Spleen (tissue), 11 donors: ENCODE data around the gene PLSCR4. TPM values are rescaled to one million over a fixed set of nuclear protein-coding genes. Genes with fewer than 3 reads are reported as not detected.
A peak's percentile ranks its signal among the peaks of the same experiment; 100 is the strongest.

Source experiments
- DNase-seq: peaks from one replicate; pipeline ENCODE4 v3.0.0-alpha.2; 2020
- H3K27ac ChIP-seq, 8 donors: fragments of 200-600 bp; sonication (generic) in 7 of 8; 1 replicate in 4 of 8; 2 replicates in 4 of 8; pipeline versions ENCODE4 v1.5.0 to v1.8.0; 2016 to 2021; ENCODE audit warnings: inconsistent platforms in 4 of 8, mild to moderate bottlenecking in 4 of 8, moderate library complexity in 1 of 8
- H3K27me3 ChIP-seq, 7 donors: fragments of 200-600 bp; sonication (generic) in 6 of 7; replicated peaks in 1 of 7; 1 replicate in 4 of 7; 2 replicates in 3 of 7; pipeline versions ENCODE4 v1.5.0 to v1.8.0; 2016 to 2021; ENCODE audit warnings: inconsistent platforms in 3 of 7, mild to moderate bottlenecking in 1 of 7
- H3K36me3 ChIP-seq, 6 donors: fragments of 200-600 bp; sonication (generic) in 5 of 6; 1 replicate in 4 of 6; 2 replicates in 2 of 6; pipeline versions ENCODE4 v1.5.0 to v1.8.0; 2016 to 2021; ENCODE audit warnings: inconsistent platforms in 2 of 6
- H3K4me1 ChIP-seq, 6 donors: fragments of 200-600 bp; sonication (generic) in 5 of 6; 1 replicate in 3 of 6; 2 replicates in 3 of 6; pipeline versions ENCODE4 v1.5.0 to v1.8.0; 2016 to 2021; ENCODE audit warnings: inconsistent platforms in 3 of 6
- H3K4me3 ChIP-seq, 8 donors: fragments of 200-600 bp; sonication (generic) in 7 of 8; 1 replicate in 4 of 8; 2 replicates in 4 of 8; pipeline versions ENCODE4 v1.5.0 to v1.8.0; 2016 to 2021; ENCODE audit warnings: inconsistent platforms in 4 of 8, mild to moderate bottlenecking in 4 of 8, moderate library complexity in 2 of 8
- H3K9me3 ChIP-seq, 8 donors: fragments of 200-600 bp; sonication (generic) in 7 of 8; 1 replicate in 4 of 8; 2 replicates in 4 of 8; pipeline versions ENCODE4 v1.5.0 to v1.8.0; 2016 to 2021; ENCODE audit warnings: inconsistent platforms in 4 of 8
- POLR2A ChIP-seq, 3 donors: fragments of 450-650 bp; IDR thresholded peaks; one replicate each; pipeline ENCODE4 v1.5.1; 2017; ENCODE audit warnings: antibody characterized with exemption in 3 of 3, mild to moderate bottlenecking in 1 of 3
- POLR2AphosphoS5 ChIP-seq, 3 donors: sonication (generic); formaldehyde crosslinking; IDR thresholded peaks; one replicate each; pipeline ENCODE4 v1.5.1; 2017; ENCODE audit warnings: antibody characterized with exemption in 3 of 3
- WGBS, 5 donors: extraction: QIAGEN DNeasy Blood & Tissue Kit in 3 of 5; methylation state at CpG; one replicate each; pipeline versions ENCODE4 v1.1.5 to v1.1.7; 2013 to 2018; 5-methylcytosine and 5-hydroxymethylcytosine counted together
- intact Hi-C: fragments of 100-400 bp; cut with DNase I; formaldehyde crosslinking; loops from one replicate; pipeline ENCODE4 v1.15.0; 2023; ENCODE audit warnings: low total_unique reads
- polyA plus RNA-seq, 3 donors: library from polyadenylated mRNA; stranded (reverse); fragments of 200-250 nt; gene quantifications; one replicate each; pipeline ENCODE4 v1.2.1, GENCODE V29; 2013
- total RNA-seq, 7 donors: library from RNA; depleted of rRNA in 3 of 7; stranded (reverse); fragments of >200 nt in 3 of 7; fragmentation: NEBNext Ultra II Directional in 4 of 7; extraction: Animal tissue kit (Norgen Biotek cat#: 25700) in 4 of 7; gene quantifications; one replicate each; pipeline versions ENCODE4 v1.1.0 to v1.2.1, GENCODE V29; 2016 to 2021
- TF ChIP-seq, protein P1 (sequence below), 11 experiments: fragments of 200-600 bp in 7 of 11; fragments of 450-650 bp in 4 of 11; sonication (generic) in 4 of 11; IDR thresholded peaks in 8 of 11; conservative IDR thresholded peaks in 3 of 11; 1 replicate in 7 of 11; 2 replicates in 4 of 11; pipeline versions ENCODE4 v1.4.0 to v1.8.0; 2016 to 2021; ENCODE audit warnings: antibody characterized with exemption in 11 of 11, inconsistent platforms in 4 of 11, mild to moderate bottlenecking in 1 of 11
- donor health status: healthy with polysubstance abuse.
- donor health status: DM: no; HTN: no; CAD: no; lungs with moderate emphysema.
- donor health status: DM: no; HTN: no; CAD: no.
- donor health status: Bipolar disorder and iron deficiency.
- donor health status: healthy.
- donor health status: DM: no; HTN: no; CAD: no.
- donor health status: DM: yes; HTN: yes; CAD: no.

The PLSCR4 gene
- total and polyA plus RNA-seq, 10 donors: 4.7 to 77.5 (median 36.0) TPM

DNA sequence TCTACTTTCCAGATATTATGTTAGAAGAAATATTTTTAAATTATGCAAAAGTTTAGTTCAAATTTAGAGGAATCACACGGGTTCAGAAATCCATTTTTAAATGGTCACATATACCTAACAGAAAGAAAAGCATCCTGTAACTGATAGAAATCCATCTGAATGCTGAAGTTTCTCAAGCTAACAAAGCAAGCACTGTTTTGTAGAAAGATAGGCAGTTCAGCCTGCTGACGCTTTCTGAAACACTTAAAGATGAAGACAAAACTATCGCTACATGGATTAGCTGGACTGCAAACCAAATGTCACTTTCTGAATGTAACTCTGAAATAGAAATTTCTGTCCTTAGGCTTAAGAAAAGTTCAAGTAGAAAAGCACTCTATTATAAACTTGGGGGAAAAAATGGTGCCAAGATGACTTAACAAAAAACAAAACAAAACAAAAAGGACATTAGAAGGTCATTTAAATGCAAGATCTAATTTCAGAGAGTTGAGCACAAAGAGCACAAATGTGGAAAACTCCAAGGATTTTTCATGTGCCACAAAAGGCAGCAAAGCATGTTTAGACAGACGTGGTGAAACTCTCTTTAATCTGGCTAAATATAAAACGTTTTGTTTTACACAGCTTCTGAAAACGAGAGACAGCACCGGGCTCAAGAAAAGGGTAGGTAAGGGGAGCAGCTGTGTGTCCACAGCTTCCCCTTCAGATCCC, 91.1 kb downstream of the PLSCR4 start:
- Histone ChIP-seq H3K27ac (peak overlapping the region in 7 of 8 donors; percentile 81 to 94 (median 90)), H3K36me3 (no peaks in the 10 kb centered on the region), H3K4me1 (peaks cover 5 to 59% (median 26%) of the 10 kb centered on the region in 6 donors), H3K4me3 (peak overlapping the region; percentile 47 to 84 (median 60)), H3K9me3 (no peaks in the 10 kb centered on the region), H3K27me3 (peaks cover 0 to 49% (median 12%) of the 10 kb centered on the region in 7 donors)
- TF ChIP-seq POLR2AphosphoS5 (IDR thresholded peaks at IDR 0.05) (no peak), POLR2A (IDR thresholded peaks at IDR 0.05) (no peak)
- TF ChIP-seq, protein P1, sequence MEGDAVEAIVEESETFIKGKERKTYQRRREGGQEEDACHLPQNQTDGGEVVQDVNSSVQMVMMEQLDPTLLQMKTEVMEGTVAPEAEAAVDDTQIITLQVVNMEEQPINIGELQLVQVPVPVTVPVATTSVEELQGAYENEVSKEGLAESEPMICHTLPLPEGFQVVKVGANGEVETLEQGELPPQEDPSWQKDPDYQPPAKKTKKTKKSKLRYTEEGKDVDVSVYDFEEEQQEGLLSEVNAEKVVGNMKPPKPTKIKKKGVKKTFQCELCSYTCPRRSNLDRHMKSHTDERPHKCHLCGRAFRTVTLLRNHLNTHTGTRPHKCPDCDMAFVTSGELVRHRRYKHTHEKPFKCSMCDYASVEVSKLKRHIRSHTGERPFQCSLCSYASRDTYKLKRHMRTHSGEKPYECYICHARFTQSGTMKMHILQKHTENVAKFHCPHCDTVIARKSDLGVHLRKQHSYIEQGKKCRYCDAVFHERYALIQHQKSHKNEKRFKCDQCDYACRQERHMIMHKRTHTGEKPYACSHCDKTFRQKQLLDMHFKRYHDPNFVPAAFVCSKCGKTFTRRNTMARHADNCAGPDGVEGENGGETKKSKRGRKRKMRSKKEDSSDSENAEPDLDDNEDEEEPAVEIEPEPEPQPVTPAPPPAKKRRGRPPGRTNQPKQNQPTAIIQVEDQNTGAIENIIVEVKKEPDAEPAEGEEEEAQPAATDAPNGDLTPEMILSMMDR (IDR thresholded peaks at IDR 0.05 in 8 of 11, conservative IDR thresholded peaks at IDR 0.05 in 3 of 11): no peak
- 15 to 26% (median 17%) methylated on average over 7 of the region's 7 CpGs for WGBS, 5 donors
- intact Hi-C loops: no loop called here
- DNase-seq: no peak

DNA sequence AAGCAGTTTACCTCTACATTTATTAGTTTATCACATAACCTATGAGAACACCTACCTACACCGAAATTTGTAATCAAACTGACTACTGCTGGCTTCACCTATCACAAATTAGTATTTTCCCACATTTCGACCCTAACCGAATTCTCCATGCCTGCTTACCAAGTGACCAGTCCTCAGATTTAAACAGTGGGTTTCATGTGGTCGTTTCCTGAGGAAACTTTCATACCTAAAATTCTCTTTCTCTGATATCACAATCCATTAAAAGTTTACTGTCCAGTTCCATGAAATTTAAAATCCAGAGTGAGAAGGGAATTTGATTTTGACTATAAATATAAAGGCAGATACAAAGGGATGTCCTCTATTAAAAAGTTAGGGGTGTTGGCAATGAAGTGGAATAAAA, 91.9 kb downstream of the PLSCR4 start:
- peak overlapping the region in 1 of 8 donors; percentile 67 for H3K4me3 ChIP-seq

DNA sequence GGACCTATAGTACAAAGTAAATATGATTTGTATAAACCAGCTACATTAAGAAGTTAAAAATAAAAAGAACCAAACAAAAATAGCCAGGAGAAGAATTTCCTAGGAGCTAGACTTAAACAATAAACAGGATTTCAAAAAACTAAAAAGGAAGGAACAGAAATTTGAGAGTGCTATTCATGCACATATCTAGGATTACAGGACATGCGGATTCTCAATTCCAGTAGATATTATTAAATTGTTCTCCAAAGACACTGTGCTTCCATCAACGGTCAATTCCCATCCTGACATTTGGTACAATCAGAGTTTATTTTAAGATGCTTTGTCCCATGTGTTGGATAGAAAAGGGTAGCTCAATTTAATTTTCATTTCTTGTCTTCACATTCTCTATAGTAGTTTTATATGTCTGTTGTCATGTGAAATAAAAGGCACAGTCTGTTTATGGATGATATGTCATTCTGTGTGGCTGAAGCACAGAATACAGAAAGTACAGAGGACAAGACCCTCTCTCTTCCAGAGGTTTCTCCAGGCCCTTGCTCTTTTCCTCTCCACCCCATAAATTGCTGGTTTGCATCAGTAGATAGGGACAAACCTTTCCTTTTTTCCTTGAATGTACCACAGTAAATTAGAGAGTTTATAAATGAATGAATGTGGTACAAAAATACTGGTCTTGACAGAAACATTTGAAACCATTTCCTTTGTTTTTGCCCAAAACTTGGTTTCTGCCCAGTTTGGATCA, 93.4 kb downstream of the PLSCR4 start:
- H3K4me1 ChIP-seq: peaks cover 5 to 57% (median 28%) of the 10 kb centered on the region in 6 donors
- H3K9me3 ChIP-seq: no peaks in the 10 kb centered on the region
- peak overlapping the region in 5 of 8 donors; percentile 19 to 68 (median 62) for H3K27ac ChIP-seq
- TF ChIP-seq, protein P1 (IDR thresholded peaks at IDR 0.05 in 8 of 11, conservative IDR thresholded peaks at IDR 0.05 in 3 of 11): no peak
- no peak for TF ChIP-seq POLR2A (IDR thresholded peaks at IDR 0.05)
- TF ChIP-seq POLR2AphosphoS5 (IDR thresholded peaks at IDR 0.05): no peak
- no peak for DNase-seq
- no peaks in the 10 kb centered on the region for H3K36me3 ChIP-seq
- H3K4me3 ChIP-seq: no peak overlapping the region
- intact Hi-C loops: no loop called here
- peaks cover 0 to 29% (median 12%) of the 10 kb centered on the region in 7 donors for H3K27me3 ChIP-seq
- 63 to 84% (median 69%) methylated on average over 2 of the region's 2 CpGs for WGBS, 5 donors

More for the DNA sequence above, 91.9 kb downstream of the PLSCR4 start:
- no peak for DNase-seq
- Histone ChIP-seq H3K4me1 (peaks cover 5 to 59% (median 26%) of the 10 kb centered on the region in 6 donors), H3K36me3 (no peaks in the 10 kb centered on the region), H3K27me3 (peaks cover 0 to 43% (median 12%) of the 10 kb centered on the region in 7 donors), H3K9me3 (no peaks in the 10 kb centered on the region), H3K27ac (peak overlapping the region in 6 of 8 donors; percentile 81 to 94 (median 90))
- intact Hi-C loops: no loop called here
- TF ChIP-seq POLR2AphosphoS5 (IDR thresholded peaks at IDR 0.05) (no peak), POLR2A (IDR thresholded peaks at IDR 0.05) (no peak)
- TF ChIP-seq, protein P1 (IDR thresholded peaks at IDR 0.05 in 8 of 11, conservative IDR thresholded peaks at IDR 0.05 in 3 of 11): no peak
- WGBS, 5 donors: 68 to 88% (median 76%) methylated on average over 4 of the region's 4 CpGs
